ENCODE measurements around the gene CLIC6.

DNA sequence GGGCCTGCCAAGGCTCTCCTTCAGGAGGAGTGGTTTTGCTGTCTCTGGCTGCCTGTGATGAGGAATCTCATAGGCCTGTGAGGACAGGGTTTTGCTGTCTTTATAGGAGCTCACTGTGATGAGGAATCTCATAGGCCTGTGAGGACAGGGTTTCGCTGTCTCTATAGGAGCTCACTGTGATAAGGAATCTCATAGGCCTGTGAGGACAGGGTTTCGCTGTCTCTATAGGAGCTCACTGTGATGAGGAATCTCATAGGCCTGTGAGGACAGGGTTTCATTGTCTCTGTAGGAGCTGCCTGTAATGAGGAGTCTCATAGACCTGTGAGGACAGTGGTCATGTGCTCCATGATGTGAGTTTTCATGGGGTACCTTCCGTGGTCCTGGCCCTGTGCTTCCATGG lies 29.0 kb downstream of the CLIC6 start:
- TF ChIP-seq KDM1A (IDR thresholded peaks at IDR 0.05; ENCODE audit: low read depth) (no peak), CEBPB (IDR thresholded peaks at IDR 0.05) (no peak)
- TF ChIP-seq, protein P1, sequence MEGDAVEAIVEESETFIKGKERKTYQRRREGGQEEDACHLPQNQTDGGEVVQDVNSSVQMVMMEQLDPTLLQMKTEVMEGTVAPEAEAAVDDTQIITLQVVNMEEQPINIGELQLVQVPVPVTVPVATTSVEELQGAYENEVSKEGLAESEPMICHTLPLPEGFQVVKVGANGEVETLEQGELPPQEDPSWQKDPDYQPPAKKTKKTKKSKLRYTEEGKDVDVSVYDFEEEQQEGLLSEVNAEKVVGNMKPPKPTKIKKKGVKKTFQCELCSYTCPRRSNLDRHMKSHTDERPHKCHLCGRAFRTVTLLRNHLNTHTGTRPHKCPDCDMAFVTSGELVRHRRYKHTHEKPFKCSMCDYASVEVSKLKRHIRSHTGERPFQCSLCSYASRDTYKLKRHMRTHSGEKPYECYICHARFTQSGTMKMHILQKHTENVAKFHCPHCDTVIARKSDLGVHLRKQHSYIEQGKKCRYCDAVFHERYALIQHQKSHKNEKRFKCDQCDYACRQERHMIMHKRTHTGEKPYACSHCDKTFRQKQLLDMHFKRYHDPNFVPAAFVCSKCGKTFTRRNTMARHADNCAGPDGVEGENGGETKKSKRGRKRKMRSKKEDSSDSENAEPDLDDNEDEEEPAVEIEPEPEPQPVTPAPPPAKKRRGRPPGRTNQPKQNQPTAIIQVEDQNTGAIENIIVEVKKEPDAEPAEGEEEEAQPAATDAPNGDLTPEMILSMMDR (IDR thresholded peaks at IDR 0.05): no peak
- TF ChIP-seq, protein P2, sequence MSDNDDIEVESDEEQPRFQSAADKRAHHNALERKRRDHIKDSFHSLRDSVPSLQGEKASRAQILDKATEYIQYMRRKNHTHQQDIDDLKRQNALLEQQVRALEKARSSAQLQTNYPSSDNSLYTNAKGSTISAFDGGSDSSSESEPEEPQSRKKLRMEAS (IDR thresholded peaks at IDR 0.05): no peak
